ENCODE measurements around the gene DIPK1C.
A peak's percentile ranks its signal among the peaks of the same experiment; 100 is the strongest.
"Not testable (repeated sequence)": the region's sequence is repeated elsewhere in the genome, so short reads cannot be mapped to it uniquely, and the experiment has no call there.

DIPK1C gene

DNA sequence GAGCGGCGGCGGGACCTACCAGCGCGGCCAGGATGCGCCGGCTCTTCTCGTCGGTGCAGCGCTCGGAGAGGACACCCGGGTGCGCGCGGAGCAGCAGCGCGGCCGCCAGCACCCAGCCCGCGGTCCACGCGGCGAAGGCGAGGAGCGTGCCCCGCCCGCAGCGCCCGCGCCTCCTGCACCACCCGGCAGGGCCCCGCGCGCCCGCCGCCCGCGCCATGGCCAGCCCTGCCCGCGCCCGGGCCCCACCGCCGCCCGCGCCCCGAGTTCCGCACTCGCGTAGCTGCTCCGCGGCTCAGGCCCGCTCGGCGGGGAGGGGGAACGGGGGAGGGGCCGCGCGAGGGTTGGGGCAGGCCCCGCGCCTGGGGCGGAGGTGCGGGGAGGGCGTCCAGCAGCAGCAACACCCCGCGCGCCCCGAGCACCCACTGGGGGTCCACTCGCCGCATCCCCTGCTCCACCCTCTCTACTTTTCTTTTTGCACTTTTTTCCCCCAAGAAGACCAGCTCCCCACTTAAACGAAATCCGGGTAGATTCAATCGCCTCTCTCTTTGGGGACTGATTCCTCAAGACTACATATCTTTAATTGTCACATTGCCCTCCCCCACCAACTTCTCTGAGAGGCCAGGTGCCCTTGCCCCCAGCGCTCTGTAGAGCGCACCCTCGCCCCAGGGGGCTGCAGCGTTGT is at the start of gene DIPK1C:
TSS of gene DIPK1C (minus strand) at position 266 of the 682 bp plus-strand sequence. CDS start at position 217, 49 bp downstream.
- DNase-seq (ENCODE audit: low read depth, low spot score): no peak

DNA sequence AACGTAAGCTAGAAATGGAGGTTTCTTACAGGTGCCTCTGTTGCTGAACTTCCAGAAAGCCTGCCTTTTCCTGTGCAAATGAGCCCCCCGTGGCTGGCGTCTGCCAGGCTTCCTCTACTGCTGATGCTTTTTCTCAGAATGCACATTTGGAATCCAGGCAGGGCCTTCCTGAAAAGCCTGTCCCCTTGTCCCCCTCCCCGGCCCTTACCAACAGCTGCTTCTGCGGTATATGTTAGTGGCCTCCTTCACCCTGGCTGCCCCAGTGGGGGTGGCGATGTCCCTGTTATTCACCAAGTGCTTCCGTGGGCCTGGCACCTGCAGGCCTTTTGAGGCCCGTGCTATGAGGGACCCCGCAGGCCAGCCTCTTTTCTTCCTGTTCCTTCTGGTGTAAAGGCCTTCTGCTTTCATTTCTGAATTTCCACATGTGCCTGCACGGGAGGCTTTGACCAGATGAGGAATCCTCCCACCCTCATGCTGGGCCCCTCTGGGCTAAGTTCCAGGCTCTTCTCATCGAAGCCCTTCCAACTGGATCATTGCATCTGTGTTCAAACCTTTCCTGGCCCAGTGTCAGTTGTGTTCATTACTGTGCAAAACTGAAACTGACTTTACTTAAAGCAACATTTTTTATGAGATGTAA is 49.5 kb upstream of the DIPK1C start:
- no peak for DNase-seq (ENCODE audit: low read depth, low spot score)

DNA sequence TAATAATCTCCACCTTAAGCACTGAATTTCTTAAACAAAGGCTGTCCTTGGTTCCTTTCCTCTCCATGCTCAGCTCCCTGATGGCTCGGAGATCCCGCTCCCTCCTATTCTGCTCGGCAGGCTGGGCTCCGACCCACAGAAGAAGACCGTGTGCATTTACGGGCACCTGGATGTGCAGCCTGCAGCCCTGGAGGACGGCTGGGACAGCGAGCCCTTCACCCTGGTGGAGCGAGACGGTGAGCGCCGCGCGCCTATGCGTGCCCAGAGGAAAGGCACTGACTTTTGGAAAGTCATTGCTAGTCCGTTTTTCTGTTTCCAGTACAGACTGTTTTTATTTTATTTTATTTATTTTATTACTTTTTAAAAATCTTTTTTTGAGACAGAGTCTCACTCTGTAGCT is 48.7 kb upstream of the DIPK1C start:
- DNase-seq (ENCODE audit: low read depth, low spot score): no peak

DNA sequence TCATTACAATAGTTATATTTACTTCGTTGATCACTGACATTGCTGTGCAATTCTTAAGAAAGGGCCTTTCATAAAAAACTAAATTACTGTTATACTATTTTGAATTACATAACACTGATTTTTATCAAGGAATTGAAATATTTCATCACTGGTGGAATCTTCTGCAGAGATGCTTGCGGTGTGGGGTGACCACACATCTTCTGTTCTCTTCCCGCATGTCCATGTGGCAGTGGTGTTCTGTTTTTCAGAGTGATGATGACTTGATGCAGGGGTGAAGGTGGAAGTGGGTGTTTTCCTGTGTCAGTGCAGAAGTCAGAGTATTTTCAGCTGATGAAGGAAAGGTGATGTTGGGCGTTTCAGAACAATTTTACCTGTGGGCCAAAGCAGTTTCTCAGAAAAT is 46.0 kb upstream of the DIPK1C start:
- DNase-seq (ENCODE audit: low read depth, low spot score): no peak

DNA sequence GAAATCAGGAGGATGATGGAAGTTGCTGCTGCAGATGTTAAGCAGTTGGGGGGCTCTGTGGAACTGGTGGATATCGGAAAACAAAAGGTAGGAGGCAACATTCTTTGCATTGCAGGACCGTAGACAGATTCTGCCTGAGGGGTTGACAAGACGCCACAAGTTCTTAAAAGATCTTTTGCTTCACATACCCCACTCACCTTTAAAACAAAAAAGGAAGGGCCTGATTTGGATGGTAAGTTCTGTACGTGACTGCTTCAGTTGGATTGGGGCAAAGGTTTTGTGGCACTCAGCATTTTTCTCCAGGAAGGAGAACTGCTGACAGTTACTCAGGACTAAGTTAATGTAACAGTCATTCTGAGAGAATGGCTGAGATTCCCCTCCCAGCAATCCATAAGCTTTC is 44.3 kb upstream of the DIPK1C start:
- no peak for DNase-seq (ENCODE audit: low read depth, low spot score)

DNA sequence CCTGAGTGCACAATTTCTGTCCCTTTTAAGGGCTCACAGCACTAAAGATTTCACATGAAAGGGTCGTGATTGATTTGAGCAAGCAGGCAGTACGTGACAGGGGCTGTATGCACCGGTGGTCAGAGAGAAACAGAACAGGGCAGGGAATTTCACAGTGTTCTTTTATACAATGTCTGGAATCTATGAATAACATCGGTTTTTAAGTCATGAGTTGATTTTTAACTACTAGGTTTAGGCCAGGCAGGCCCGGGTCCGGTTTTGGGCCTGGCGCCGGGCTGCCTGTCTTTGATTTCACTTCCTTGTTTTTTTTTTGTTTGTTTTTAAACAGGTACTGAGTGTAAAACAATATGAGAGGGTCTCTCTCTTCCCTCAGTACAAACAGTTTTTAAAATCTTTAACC is 43.7 kb upstream of the DIPK1C start:
- DNase-seq (ENCODE audit: low read depth, low spot score): not testable (repeated sequence)

DNA sequence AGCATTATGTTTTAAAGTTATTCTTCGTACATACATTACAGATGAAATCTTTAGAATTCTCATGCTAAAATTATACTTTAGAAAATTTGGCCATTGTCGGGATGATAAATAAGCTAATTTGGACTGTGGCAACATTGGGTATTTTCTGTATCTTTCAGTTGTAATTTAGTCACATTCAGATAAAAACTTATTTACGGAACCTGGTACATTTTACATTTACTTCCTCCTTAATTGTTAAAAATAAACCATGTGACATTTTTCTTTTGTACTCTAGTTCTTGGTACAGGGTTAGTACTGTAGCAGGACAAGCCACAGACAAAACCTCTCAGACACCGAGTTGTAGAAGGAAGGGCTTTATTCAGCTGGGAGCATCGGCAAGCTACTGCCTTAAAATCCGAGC is 43.3 kb upstream of the DIPK1C start:
- no peak for DNase-seq (ENCODE audit: low read depth, low spot score)

DNA sequence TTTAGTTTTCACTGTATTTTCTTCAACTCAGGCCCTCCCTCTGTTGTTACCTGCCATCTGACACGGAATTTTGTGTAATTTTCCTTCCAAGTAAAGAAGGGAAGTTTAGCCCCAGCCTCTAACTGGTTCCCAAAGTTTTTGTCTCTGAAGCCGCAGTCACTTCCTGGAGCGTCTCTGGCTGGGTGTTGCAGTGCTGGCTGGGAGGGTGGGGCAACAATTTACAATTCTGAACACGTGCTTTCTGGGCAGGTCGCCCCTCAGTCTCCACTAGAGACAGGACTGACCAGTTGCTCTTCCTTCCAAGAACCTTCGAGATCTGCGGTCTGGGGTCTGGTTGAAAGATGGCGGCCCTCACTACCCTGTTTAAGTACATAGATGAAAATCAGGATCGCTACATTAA is 42.5 kb upstream of the DIPK1C start:
- no peak for DNase-seq (ENCODE audit: low read depth, low spot score)

DNA sequence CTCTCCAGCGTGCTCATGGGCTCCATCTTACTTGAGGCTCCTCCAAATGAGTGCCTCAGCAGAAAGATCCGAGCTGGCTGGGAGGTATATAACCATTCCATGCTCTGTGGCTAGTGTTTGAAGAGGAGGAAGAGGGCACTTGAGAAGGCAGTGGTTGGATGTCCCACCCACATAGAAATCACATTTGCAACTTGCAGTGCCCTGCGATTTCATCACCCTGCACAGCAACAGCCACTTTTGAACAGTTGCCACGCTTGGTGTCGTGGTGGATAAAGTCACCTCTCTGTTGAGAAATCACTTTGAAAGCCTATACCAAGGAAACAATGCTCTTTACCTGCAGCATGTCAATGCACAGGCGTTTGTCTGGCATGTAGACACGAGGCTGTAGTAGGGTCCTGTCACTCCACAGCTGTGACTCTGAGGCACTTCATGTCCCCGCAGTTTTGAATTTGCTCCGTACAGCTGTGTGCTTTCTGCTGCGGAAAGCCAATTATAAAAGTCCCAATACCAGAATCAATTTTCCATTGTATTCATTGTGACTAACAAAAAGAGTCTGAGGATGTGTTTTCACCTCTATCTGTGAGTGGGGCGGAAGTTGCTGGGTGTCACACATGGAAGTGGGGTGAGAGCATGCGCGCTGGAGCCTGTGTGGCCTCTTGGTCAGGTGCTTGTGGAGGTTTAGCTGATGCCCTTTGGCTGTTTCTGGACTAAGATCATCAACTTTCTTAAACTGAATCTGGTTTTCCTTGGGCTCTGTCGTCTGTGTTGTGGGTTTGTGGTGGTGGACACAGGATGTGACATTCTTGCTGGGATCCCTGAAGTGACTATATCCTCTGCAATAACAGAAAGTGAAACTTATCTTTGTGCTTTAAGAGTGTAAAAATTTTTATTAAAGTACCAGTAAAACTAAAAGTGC is 41.9 kb upstream of the DIPK1C start:
- DNase-seq (ENCODE audit: low read depth, low spot score): peak; percentile 53

DNA sequence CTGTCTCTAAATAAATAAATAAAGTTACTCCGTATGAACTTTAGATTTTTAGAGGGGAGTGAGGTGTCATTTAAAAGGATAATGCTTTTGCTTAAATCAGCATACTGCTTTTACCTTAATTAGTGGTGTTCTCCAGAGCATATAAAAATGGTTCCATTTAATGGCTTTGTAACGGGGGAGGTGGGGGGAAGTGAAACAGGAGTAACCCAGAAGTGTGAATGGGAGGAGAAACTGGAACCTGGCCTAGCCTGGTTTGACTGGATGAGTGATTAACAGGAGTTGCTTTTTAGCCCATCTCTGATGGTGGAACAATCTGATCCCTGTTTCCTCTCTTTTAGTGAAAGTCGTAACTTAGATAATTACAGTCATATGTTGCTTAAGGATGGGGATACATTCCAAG is 40.7 kb upstream of the DIPK1C start:
- DNase-seq (ENCODE audit: low read depth, low spot score): no peak

DNA sequence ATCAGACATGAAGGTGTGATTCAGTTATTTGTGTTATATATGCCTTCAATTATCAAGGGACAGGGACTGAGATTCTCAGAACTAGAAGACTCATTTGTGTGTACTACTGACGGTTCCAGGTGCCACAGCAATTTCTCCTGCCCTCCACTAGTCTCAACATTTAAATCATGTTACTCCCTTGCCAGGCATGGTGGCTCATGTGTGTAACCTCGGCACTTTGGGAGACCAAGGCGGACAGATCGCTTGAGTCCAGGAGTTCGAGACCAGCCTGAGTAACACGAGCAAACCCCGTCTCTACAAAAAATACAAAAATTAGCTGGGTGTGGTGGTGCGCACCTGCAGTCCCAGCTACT is 40.2 kb upstream of the DIPK1C start:
- DNase-seq (ENCODE audit: low read depth, low spot score): no peak

DNA sequence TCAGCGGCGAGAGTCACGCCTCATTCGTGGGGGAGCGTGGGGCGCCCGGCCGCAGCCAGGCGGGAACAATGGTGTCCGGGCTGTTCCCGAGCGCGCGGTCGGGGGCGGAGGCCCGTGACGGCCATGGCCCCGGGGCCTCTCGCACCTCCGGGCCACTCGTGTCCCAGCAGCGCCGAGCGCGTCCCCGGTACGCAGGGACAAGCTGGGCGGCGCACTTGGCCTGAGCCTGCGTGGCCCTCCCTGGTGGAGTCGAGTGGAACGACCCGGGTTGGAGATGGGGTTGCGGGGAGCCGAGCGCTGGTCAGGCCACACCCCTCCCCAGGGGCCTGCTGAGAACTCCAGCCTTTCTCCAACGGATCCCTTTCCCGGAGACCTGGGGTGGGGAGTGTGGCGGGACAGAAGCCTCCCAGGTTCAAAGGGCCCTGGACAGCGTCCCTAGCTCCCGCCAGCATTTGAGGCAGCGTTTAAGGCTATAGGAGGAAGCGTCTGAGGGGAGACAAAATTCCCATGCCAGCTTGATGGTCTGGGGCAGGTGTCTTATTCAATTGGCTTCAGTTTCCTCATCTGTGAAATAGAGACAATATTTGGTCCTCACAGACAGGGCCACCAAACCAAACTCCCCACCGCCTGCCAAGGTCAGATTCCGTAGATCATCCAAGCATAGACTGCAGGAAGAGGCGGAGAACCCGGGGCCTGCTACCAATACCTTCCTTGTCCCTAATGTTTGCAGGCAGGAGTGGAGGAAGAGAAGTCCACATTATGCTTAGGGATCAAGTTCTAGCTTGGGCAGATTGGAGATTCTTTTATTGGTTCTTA is 39.6 kb upstream of the DIPK1C start:
- no peak for DNase-seq (ENCODE audit: low read depth, low spot score)

DNA sequence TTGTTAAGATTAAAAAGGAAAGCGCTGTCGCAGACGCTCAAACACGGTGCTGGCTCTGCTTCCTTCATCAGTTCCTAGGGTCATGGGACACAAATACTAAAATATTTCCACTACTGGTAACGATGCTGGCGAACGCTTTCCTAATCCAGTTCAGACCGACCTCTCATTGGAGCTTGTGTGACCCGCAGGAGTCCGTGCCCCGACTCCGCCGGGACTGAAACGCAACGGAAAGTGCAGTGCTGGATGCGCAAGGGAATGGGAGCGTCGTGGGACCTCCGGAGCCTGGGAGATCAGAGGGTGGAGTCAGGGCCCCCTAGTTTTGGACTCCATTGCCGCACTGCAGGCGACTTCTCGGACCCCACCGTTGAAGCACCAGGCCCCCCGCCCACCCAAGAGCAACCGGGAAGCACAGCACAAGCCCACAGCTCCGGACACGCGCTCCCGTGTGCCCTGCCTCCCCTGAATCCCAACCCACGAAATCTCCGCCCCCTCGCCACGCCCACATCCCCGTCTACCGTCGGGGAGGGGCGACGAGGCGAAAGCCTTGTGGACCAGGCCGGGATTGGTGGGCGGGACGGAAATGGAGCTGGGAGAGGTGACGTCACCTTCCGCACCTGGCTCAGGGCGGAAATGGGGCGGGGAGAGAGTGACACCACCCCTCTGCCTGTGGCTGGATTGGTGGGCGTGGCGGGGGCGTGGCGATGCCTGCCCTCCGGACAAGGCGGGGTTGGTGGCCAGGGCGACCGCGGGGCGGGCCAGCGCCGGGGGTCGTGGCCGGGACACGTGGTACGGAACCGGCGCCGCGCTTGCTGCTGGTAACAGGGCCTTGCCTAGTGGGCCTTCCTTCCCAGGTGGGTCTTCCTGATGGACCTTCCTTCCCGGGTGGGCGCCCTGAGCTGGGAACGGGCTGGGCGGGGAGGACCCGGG is 38.7 kb upstream of the DIPK1C start, which contains the start of gene CNDP2:
TSS of gene CNDP2 (plus strand) at position 783 of the 927 bp plus-strand sequence. CDS start 3,611 bp downstream, outside the sequence.
- DNase-seq (ENCODE audit: low read depth, low spot score): peak; percentile 99

DNA sequence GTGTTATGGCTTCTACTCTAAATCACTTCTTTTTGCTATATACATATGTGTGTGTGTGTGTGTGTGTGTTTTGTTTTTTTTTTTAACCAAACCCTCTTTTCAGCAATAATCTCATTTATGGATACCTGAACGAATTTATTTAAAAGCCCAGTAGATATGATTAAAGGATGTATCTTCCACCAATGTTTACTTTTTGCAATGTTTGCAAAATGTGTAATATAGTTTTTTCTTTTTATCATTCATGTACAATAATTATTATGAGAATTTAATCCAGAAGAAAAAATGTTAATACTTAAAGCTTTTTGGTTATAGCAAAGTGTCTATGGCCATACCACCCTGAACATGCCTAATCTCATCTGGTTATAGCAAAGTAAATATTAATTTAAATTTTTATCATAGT is 37.4 kb upstream of the DIPK1C start:
- no peak for DNase-seq (ENCODE audit: low read depth, low spot score)

DNA sequence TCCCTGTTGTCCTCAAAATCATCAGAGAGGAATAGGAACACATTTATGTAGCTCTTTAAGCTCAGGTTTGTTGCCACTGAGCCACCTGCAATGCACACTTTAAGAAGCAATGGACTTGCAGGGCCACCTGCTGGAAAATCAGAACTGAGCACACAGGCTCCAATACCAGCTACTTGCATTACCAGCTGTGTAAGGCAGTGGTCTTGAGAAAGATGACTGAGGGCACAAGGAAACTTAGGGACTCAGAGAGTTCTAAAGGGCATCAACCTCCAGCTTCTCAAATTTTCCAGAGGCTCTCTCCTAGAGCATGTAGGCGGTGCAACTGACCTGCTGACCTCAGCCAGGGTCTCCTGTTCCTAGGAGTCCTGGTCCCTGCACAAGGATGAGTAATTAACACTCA is 36.6 kb upstream of the DIPK1C start:
- DNase-seq (ENCODE audit: low read depth, low spot score): no peak

DNA sequence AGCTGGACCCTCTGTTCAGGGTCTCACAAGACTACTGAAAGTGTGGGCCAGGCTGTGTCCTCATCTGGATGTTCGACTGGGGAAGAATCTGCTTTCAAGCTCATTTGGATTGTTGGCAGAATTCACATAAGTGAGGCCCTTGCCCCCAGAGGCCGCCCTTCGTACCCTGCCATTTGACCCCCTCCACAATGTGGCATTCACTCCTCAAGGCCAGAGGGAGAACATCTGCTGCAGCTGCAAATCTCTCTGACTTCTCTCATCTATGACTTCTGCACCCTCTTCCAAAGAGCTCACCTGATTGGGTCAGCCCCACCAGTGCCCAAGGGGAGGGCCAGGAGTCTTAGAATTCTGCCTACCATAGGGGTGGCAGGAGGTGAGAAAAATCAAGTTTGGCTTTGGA is 35.2 kb upstream of the DIPK1C start:
- no peak for DNase-seq (ENCODE audit: low read depth, low spot score)

DNA sequence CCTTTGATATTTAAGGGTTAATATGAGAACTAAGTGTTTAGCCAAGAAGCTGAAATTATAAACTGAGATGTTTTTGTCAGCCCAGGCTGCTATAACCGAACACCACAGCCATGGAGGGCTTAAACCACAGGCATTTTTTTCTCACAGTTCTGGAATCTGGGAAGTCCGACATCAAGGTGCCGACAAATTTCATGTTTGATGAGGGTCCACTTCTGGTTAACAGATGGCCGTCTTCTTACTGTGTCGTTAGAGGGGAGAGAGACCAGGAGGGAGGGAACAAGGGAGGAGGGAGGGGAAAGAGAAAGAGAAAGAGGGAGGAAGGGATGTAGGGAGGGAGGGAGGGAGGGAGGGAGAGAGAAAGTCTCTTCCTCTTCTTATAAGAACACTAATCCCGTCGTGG is 32.6 kb upstream of the DIPK1C start:
- no peak for DNase-seq (ENCODE audit: low read depth, low spot score)

DNA sequence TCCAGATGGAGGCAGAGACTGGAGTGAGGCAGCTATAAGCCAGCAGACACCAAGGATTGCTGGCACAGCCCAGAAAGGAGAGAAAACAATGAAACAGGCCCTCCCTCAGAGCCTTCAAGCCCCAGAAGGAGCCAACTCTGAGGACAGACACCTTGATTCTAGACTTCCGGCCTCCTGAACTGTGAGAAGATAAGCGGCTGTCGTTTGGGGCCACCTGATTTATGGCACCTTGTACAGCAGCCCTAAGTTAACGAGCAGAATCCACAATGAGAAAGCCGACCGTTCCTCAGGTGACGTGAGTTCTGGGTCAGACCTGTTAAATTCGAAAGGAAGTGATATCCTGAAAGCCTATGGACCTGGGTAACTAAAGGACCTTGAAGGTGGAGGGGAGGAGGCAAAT is 31.8 kb upstream of the DIPK1C start:
- DNase-seq (ENCODE audit: low read depth, low spot score): no peak

DNA sequence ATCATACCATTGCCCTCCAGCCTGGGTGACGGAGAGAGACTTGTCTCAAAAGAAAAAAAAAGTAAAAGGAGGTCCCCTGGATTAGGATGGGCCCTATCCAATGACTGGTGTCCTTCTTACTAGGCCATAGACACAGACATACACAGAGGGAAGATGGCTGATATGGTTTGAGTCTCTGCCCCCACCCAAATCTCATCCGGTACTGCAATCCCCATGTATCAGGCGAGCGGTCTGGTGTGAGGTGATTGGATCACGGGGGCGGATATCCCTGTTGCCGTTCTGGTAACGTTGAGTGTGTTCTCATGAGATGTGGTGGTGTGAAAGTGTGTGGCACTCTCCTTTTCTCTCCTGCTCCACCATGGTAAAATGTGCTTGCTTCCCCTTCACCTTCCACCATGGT is 31.2 kb upstream of the DIPK1C start:
- DNase-seq (ENCODE audit: low read depth, low spot score): no peak

DNA sequence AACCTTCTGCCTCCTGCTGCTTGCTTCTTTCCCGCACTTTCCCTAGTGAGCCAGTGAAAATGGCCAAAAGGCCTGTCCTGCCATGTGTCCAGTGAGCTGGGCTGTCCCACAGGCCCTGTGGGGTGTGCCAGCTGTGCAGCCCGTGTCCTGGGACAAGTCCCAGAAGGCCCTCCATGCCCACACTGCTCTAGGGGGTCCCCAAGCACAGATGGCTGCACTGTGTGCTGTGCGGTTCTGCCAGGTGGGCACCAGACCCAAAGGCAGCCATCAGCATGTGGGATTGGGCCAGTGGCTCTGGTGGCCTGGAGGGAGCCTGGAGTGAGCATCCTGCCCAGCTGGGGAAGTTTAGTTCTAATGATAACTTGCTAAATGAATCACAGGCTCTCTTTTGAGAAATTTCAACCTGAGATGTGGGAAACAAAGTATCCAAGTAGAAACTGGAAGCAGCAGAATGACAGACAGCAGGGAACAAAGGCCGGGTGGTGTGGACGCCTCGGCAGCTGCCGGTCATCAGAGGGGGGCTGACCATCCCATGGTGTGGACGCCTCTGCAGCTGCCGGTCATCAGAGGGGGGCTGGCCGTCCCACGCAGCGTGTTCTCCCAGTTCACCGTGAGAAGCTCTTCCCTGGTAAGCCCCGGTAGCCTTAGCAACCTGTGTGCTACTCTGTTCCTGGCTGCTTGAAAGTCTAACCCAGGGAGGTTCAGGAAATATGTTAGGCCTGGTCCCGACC is 29.2 kb upstream of the DIPK1C start:
- no peak for DNase-seq (ENCODE audit: low read depth, low spot score)

Data from activated naive CD8-positive, alpha-beta T cell treated with anti-CD3 and anti-CD28 coated beads, Interleukin-2, amount 50 U/mL, for 16 hours (primary cell).